Ovary (tissue), 9 donors: ENCODE data around the gene IL1RAPL2. TPM values are rescaled to one million over a fixed set of nuclear protein-coding genes. Genes with fewer than 3 reads are reported as not detected.

Source experiments
- DNase-seq, 5 donors: peaks; one replicate each; pipeline ENCODE4 v3.0.0-alpha.2; 2019 to 2020
- H3K27ac ChIP-seq, 2 donors: fragments of 200-600 bp; one replicate each; pipeline versions ENCODE4 v1.5.1 to v1.8.0; 2019 to 2022
- H3K27me3 ChIP-seq: fragments of 200-600 bp; one replicate; pipeline ENCODE4 v1.8.0; 2022
- H3K36me3 ChIP-seq: fragments of 200-600 bp; sonication (generic); one replicate; pipeline ENCODE4 v1.5.1; 2019
- H3K4me1 ChIP-seq: one replicate; pipeline ENCODE4 v1.8.1; 2013; ENCODE audit warnings: mild to moderate bottlenecking, moderate library complexity; ENCODE audit not compliant: insufficient read depth
- H3K4me3 ChIP-seq: fragments of 200-600 bp; sonication (generic); one replicate; pipeline ENCODE4 v1.5.1; 2017
- H3K9me3 ChIP-seq, 2 donors: fragments of 200-600 bp in 1 of 2; sonication (generic) in 1 of 2; one replicate each; pipeline versions ENCODE4 v1.5.1 to v1.8.1; 2013 to 2019; ENCODE audit warnings: mild to moderate bottlenecking in 1 of 2, moderate library complexity in 1 of 2
- CTCF ChIP-seq, 3 donors: fragments of 450-650 bp in 2 of 3; fragments of 200-600 bp in 1 of 3; IDR thresholded peaks; one replicate each; pipeline versions ENCODE4 v1.5.1 to v1.8.0; 2016 to 2022; ENCODE audit warnings: antibody characterized with exemption in 3 of 3, mild to moderate bottlenecking in 1 of 3
- EP300 ChIP-seq: sonication (generic); formaldehyde crosslinking; IDR thresholded peaks from one replicate; pipeline ENCODE4 v1.6.1; 2017; ENCODE audit warnings: antibody characterized with exemption
- POLR2A ChIP-seq: fragments of 450-650 bp; IDR thresholded peaks from one replicate; pipeline ENCODE4 v1.6.1; 2017; ENCODE audit warnings: antibody characterized with exemption, mild to moderate bottlenecking, moderate library complexity
- WGBS, 3 donors: extraction: QIAGEN DNeasy Blood & Tissue Kit in 1 of 3; methylation state at CpG; one replicate each; pipeline versions ENCODE4 v1.1.5 to v1.1.7; 2013 to 2017; 5-methylcytosine and 5-hydroxymethylcytosine counted together
- intact Hi-C, 4 donors: fragments of 100-400 bp; cut with DNase I; formaldehyde crosslinking; loops; one replicate each; pipeline versions ENCODE4 v1.11.0 to v1.15.1; 2022 to 2023
- polyA plus RNA-seq, 2 donors: library from polyadenylated mRNA; stranded (reverse); fragments of 200-250 nt in 1 of 2; fragments of 350-450 nt in 1 of 2; fragmentation: Illumina TruSeq in 1 of 2; extraction: RNeasy Lipid Tissue Mini Kit (QIAGEN cat#74804) in 1 of 2; gene quantifications; one replicate each; pipeline ENCODE4 v1.2.3, GENCODE V29; 2013 to 2014
- total RNA-seq, 7 donors: library from RNA; depleted of rRNA in 2 of 7; stranded (reverse); fragments of >200 nt in 2 of 7; fragmentation: NEBNext Ultra II Directional in 3 of 7; extraction: Animal tissue kit (Norgen Biotek cat#: 25700) in 3 of 7; gene quantifications; one replicate each; pipeline versions ENCODE4 v1.1.0 to v1.2.4, GENCODE V29; 2016 to 2023
- donor health status: DM: no; HTN: no; CAD: no; lungs with moderate emphysema.
- donor health status: DM: no; HTN: no; CAD: no.
- donor health status: Bipolar disorder and iron deficiency.
- donor health status: DM: yes; HTN: yes; CAD: no.
- donor health status: DM: no; HTN: no; CAD: no.
- donor health status: DM: yes; HTN: yes; CAD: no.

Gene IL1RAPL2
- total and polyA plus RNA-seq, 9 donors, result 0.08 to 1.1 (median 0.32) TPM; not detected in 3

GRCh38 chrX:104854188-104854587 is 288.2 kb downstream of the IL1RAPL2 start:
- no peaks in the 10 kb centered on the region for H3K36me3 ChIP-seq
- intact Hi-C loops, result no loop called here
- no peak for TF ChIP-seq POLR2A
- TF ChIP-seq EP300, result no peak
- TF ChIP-seq CTCF (IDR thresholded peaks at IDR 0.05), result no peak
- no peak overlapping the region for H3K27ac ChIP-seq
- H3K4me3 ChIP-seq, result no peak overlapping the region
- no peak for DNase-seq
- no peaks in the 10 kb centered on the region for H3K9me3 ChIP-seq
- peaks cover 2% of the 10 kb centered on the region for H3K27me3 ChIP-seq
- H3K4me1 ChIP-seq, result no peaks in the 10 kb centered on the region

GRCh38 chrX:104854790-104855340 is 288.9 kb downstream of the IL1RAPL2 start:
- intact Hi-C loops, result no loop called here
- Histone ChIP-seq H3K4me1 (no peaks in the 10 kb centered on the region), H3K27ac (no peak overlapping the region), H3K4me3 (no peak overlapping the region), H3K27me3 (peaks cover 2% of the 10 kb centered on the region), H3K36me3 (no peaks in the 10 kb centered on the region), H3K9me3 (no peaks in the 10 kb centered on the region)
- no peak for TF ChIP-seq EP300
- TF ChIP-seq CTCF (IDR thresholded peaks at IDR 0.05), result no peak
- no peak for TF ChIP-seq POLR2A
- DNase-seq, result no peak
- WGBS, 3 donors, result 30 to 37% (median 36%) methylated on average over 3 of the region's 3 CpGs

GRCh38 chrX:104863466-104863865 is 297.5 kb downstream of the IL1RAPL2 start:
- Histone ChIP-seq H3K27me3 (no peaks in the 10 kb centered on the region), H3K4me1 (no peaks in the 10 kb centered on the region), H3K27ac (no peak overlapping the region), H3K9me3 (no peaks in the 10 kb centered on the region), H3K4me3 (no peak overlapping the region), H3K36me3 (no peaks in the 10 kb centered on the region)
- TF ChIP-seq CTCF (IDR thresholded peaks at IDR 0.05) (no peak), POLR2A (no peak), EP300 (no peak)
- 17 to 26% (median 26%) methylated on average over 2 of the region's 2 CpGs for WGBS, 3 donors
- DNase-seq, result no peak
- intact Hi-C loops, result no loop called here

GRCh38 chrX:104864296-104864695 is 298.3 kb downstream of the IL1RAPL2 start:
- no peak for TF ChIP-seq POLR2A
- TF ChIP-seq CTCF (IDR thresholded peaks at IDR 0.05), result no peak
- no peak for TF ChIP-seq EP300

More at GRCh38 chrX:104864296-104864695, 298.3 kb downstream of the IL1RAPL2 start:
- 37 to 53% (median 45%) methylated on average over 4 of the region's 4 CpGs for WGBS, 3 donors
- intact Hi-C loops, result no loop called here
- Histone ChIP-seq H3K9me3 (no peaks in the 10 kb centered on the region), H3K27me3 (no peaks in the 10 kb centered on the region), H3K36me3 (no peaks in the 10 kb centered on the region), H3K27ac (no peak overlapping the region), H3K4me3 (no peak overlapping the region), H3K4me1 (no peaks in the 10 kb centered on the region)
- DNase-seq, result no peak
